Fibroblast of pulmonary artery (primary cell): ENCODE measurements around the gene ITPRIP.
A peak's percentile ranks its signal among the peaks of the same experiment; 100 is the strongest.

ENCODE experiments used
- DNase-seq: peaks from one replicate; pipeline ENCODE4 v3.0.0-alpha.2; 2010; ENCODE audit warnings: low read depth
- H3K4me3 ChIP-seq: replicated peaks from 2 replicates; pipeline ENCODE4 v1.5.1; 2011; ENCODE audit warnings: low read depth, mild to moderate bottlenecking, control low read depth, low read length, moderate library complexity
- TF ChIP-seq, protein P1 (sequence below): IDR thresholded peaks from 2 replicates; pipeline ENCODE4 v1.5.1; 2011; ENCODE audit warnings: mild to moderate bottlenecking, control low read depth, low read length, inconsistent platforms; ENCODE audit errors: missing control alignments

ITPRIP gene

GRCh38 chr10:104350127-104350635, 11.9 kb upstream of the ITPRIP start:
- peak; percentile 86 for DNase-seq
- TF ChIP-seq, protein P1, sequence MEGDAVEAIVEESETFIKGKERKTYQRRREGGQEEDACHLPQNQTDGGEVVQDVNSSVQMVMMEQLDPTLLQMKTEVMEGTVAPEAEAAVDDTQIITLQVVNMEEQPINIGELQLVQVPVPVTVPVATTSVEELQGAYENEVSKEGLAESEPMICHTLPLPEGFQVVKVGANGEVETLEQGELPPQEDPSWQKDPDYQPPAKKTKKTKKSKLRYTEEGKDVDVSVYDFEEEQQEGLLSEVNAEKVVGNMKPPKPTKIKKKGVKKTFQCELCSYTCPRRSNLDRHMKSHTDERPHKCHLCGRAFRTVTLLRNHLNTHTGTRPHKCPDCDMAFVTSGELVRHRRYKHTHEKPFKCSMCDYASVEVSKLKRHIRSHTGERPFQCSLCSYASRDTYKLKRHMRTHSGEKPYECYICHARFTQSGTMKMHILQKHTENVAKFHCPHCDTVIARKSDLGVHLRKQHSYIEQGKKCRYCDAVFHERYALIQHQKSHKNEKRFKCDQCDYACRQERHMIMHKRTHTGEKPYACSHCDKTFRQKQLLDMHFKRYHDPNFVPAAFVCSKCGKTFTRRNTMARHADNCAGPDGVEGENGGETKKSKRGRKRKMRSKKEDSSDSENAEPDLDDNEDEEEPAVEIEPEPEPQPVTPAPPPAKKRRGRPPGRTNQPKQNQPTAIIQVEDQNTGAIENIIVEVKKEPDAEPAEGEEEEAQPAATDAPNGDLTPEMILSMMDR: peak; percentile 59
- peak overlapping the region; percentile 26 for H3K4me3 ChIP-seq

- TF ChIP-seq, protein P1: no peak
- peak overlapping the region; percentile 26 for H3K4me3 ChIP-seq
- peak; percentile 90 for DNase-seq
Measured at GRCh38 chr10:104349623-104350126, 11.4 kb upstream of the ITPRIP start.

- H3K4me3 ChIP-seq: no peak overlapping the region
- no peak for DNase-seq
- TF ChIP-seq, protein P1: no peak
Measured at GRCh38 chr10:104348601-104349000, 10.3 kb upstream of the ITPRIP start.

DNA sequence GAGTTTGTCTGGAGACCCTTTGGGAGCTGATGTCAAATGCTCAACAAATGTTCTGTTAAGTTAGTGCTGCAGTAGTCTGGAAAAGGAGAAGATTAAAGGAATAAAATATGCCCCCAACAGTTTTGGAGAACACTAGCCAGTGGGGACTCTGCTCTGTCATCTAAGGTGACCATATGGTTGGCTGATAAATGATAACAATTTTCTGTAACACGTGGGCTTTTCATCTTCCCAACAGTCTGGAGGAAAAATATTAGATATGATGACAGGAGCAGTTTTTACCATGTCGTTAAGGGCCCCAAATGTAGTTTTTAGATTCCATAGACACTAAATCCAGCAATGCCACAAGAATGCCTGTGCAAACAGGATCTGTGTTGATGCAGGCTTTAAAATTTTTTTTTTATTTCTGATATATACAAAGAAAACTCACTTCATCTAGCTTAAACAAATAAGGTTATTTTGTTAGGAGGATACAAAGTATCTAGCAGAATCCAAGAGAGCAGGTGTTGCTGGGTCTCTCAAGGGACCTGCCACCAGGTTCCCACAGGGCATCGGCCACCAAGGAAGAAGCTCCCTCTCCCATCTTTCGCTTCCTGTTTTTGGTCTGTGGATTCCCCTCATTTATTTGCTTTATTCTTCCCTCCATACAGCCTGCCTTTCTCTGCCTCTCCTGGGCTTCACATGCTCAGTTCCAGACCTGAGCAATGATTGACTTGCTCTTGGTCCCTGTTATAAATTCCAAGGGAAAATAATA, 9.2 kb upstream of the ITPRIP start:
- TF ChIP-seq, protein P1: no peak
- no peak for DNase-seq
- no peak overlapping the region for H3K4me3 ChIP-seq

GRCh38 chr10:104345941-104346340, 7.7 kb upstream of the ITPRIP start:
- DNase-seq: no peak
- H3K4me3 ChIP-seq: no peak overlapping the region

GRCh38 chr10:104345515-104345914, 7.2 kb upstream of the ITPRIP start:
- TF ChIP-seq, protein P1: no peak
- H3K4me3 ChIP-seq: no peak overlapping the region
- no peak for DNase-seq

More at GRCh38 chr10:104345941-104346340, 7.7 kb upstream of the ITPRIP start:
- TF ChIP-seq, protein P1: no peak

DNA sequence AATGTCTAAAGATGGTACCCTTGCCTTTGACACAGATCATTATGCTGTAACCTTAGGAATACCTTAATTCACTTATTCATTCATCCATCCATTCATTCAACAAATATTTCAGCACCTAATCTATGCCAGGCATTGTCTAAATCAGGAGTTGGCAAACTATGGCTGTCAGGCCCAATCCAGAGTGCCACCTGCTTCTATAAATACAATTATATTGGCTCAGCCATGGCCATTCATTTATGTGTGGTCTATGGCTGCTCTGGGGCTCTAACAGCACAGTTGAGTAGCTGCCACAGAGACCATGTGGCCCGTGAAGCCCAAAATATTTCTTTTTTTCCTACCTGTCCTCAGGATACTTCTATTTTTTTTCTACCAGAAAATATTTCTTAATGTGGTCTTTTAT, 6.0 kb upstream of the ITPRIP start:
- TF ChIP-seq, protein P1: no peak
- H3K4me3 ChIP-seq: no peak overlapping the region
- DNase-seq: no peak
